Measurements from ENCODE around the gene IDUA.

IDUA gene

GRCh38 chr4:1031956-1032795 is 45.3 kb downstream of the IDUA start:
- no peak for DNase-seq (ENCODE audit: low read depth)

GRCh38 chr4:1032861-1033260 is 46.0 kb downstream of the IDUA start:
- no peak for DNase-seq (ENCODE audit: low read depth)

GRCh38 chr4:1033840-1034551 is 47.2 kb downstream of the IDUA start:
- no peak for DNase-seq (ENCODE audit: low read depth)

GRCh38 chr4:1035510-1035909 is 48.7 kb downstream of the IDUA start:
- no peak for DNase-seq (ENCODE audit: low read depth)

- DNase-seq (ENCODE audit: low read depth) = no peak
Measured at GRCh38 chr4:1036095-1036494, 49.3 kb downstream of the IDUA start.

- no peak for DNase-seq (ENCODE audit: low read depth)
Measured at GRCh38 chr4:1036976-1037810, 50.3 kb downstream of the IDUA start.

- no peak for DNase-seq (ENCODE audit: low read depth)
Measured at GRCh38 chr4:1038948-1039492, 52.2 kb downstream of the IDUA start.

GRCh38 chr4:1039493-1040343 is 52.9 kb downstream of the IDUA start:
- DNase-seq (ENCODE audit: low read depth) = no peak

GRCh38 chr4:1040344-1041146 is 53.7 kb downstream of the IDUA start:
- DNase-seq (ENCODE audit: low read depth) = no peak

- no peak for DNase-seq (ENCODE audit: low read depth)
Measured at GRCh38 chr4:1041147-1041935, 54.5 kb downstream of the IDUA start.

- DNase-seq (ENCODE audit: low read depth) = no peak
Measured at GRCh38 chr4:1041936-1042330, 55.1 kb downstream of the IDUA start.

GRCh38 chr4:1042352-1043055 is 55.7 kb downstream of the IDUA start:
- no peak for DNase-seq (ENCODE audit: low read depth)

- no peak for DNase-seq (ENCODE audit: low read depth)
Measured at GRCh38 chr4:1043162-1043561, 56.3 kb downstream of the IDUA start.

GRCh38 chr4:1043651-1044468 is 57.0 kb downstream of the IDUA start:
- DNase-seq (ENCODE audit: low read depth) = peak; percentile 96

- no peak for DNase-seq (ENCODE audit: low read depth)
Measured at GRCh38 chr4:1044469-1045192, 57.8 kb downstream of the IDUA start.

GRCh38 chr4:1045193-1045594 is 58.4 kb downstream of the IDUA start:
- DNase-seq (ENCODE audit: low read depth) = no peak

- no peak for DNase-seq (ENCODE audit: low read depth)
Measured at GRCh38 chr4:1045595-1046201, 58.9 kb downstream of the IDUA start.

Data from HS-5 (cell line).